ENCODE measurements around the gene DBT. TPM values are rescaled to one million over a fixed set of nuclear protein-coding genes. Genes with fewer than 3 reads are reported as not detected.
"Not testable (repeated sequence)": the region's sequence is repeated elsewhere in the genome, so short reads cannot be mapped to it uniquely, and the experiment has no call there.

Gene DBT
- total and polyA plus RNA-seq, 2 of the 8 experiments (the other 6 are each of a cell fraction or from before 2014, with no cell fraction given): 3.3 to 24.6 TPM

DNA sequence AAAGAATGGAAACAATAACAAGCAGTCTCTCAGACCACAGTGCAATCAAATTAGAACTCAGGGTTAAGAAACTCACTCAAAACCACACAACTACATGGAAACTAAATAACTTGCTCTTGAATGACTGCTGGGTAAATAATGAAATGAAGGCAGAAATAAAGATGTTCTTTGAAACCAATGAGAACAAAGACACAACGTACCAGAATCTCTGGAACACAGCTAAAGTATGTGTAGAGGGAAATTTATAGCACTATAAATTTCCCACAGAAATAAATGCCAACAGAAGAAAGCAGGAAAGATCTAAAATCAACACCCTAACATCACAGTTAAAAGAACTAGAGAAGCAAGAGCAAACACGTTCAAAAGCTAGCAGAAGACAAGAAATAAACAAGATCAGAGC lies 46.9 kb downstream of the DBT start:
- H4K20me1 ChIP-seq (replicated peaks in 1 of 2; ENCODE audit: control insufficient read depth in 1 of 2, insufficient read depth in 2 of 2, low read length in 2 of 2); H3K9me3 ChIP-seq (ENCODE audit: insufficient read depth in 2 of 2, low read depth in 1 of 2, low read length in 1 of 2); H3K27ac ChIP-seq (ENCODE audit: low read depth, low read length); H3K4me3 ChIP-seq (ENCODE audit: extremely low read depth in 1 of 4, insufficient read depth in 2 of 4, low read depth in 3 of 4, low read length in 4 of 4); H2BK12ac ChIP-seq (ENCODE audit: low read depth, low read length); H4K91ac ChIP-seq (replicated peaks; ENCODE audit: insufficient read length, low read length); H3K4me2 ChIP-seq (ENCODE audit: insufficient read depth in 1 of 2, low read depth in 2 of 2, low read length in 2 of 2); H3K4me1 ChIP-seq (replicated peaks in 1 of 4; ENCODE audit: control insufficient read depth in 3 of 4, insufficient read depth in 4 of 4, low read length in 3 of 4); H3K4ac ChIP-seq (replicated peaks; ENCODE audit: insufficient read length, low read depth, low read length); CTCF ChIA-PET (ENCODE audit: partially characterized antibody); H3K18ac ChIP-seq (ENCODE audit: extremely low read depth, low read length); H3K27me3 ChIP-seq (replicated peaks in 1 of 4; ENCODE audit: control insufficient read depth in 3 of 4, extremely low read depth in 1 of 4, insufficient read depth in 3 of 4, low read length in 3 of 4); H2AK5ac ChIP-seq (ENCODE audit: low read depth, low read length); H2BK5ac ChIP-seq (ENCODE audit: low read depth, low read length); POLR2A ChIA-PET (ENCODE audit: partially characterized antibody); H3K9ac ChIP-seq (replicated peaks in 1 of 4; ENCODE audit: extremely low read depth in 1 of 4, low read depth in 3 of 4, low read length in 3 of 4); H2AFZ ChIP-seq (ENCODE audit: low read length); H4K5ac ChIP-seq (ENCODE audit: insufficient read length, low read depth, low read length); H2BK15ac ChIP-seq (ENCODE audit: low read length); H3K79me1 ChIP-seq (ENCODE audit: low read depth, low read length); FAIRE-seq; H3K14ac ChIP-seq (ENCODE audit: insufficient read length); H4K8ac ChIP-seq (ENCODE audit: extremely low read depth, insufficient read depth, low read length); H3K79me2 ChIP-seq (ENCODE audit: control insufficient read depth in 1 of 2, insufficient read depth in 2 of 2, low read length in 2 of 2); H2BK20ac ChIP-seq (ENCODE audit: low read length); DNase-seq (ENCODE audit: low read depth in 1 of 2, low spot score in 2 of 2); H3K23me2 ChIP-seq (ENCODE audit: low read depth, low read length); H2BK120ac ChIP-seq (replicated peaks; ENCODE audit: low read depth, low read length); H3K23ac ChIP-seq (ENCODE audit: insufficient read length); H3K56ac ChIP-seq (replicated peaks; ENCODE audit: insufficient read length, low read depth, low read length): not testable (repeated sequence)
- peaks cover 0 to 30% (median 17%) of the 10 kb centered on the region in 4 experiments for H3K36me3 ChIP-seq (ENCODE audit: control insufficient read depth in 2 of 4, insufficient read depth in 4 of 4, low read length in 3 of 4)
- 79% methylated on average over 2 of the region's 2 CpGs; no CpG with 5 or more reads in 1 of the 2 experiments for WGBS, 2 experiments (ENCODE audit: extremely low coverage in 1 of 2, insufficient coverage in 1 of 2, insufficient read length in 1 of 2, insufficient replicate concordance in 2 of 2, low coverage in 1 of 2, low lambda C conversion rate in 2 of 2, missing lambda C conversion rate in 1 of 2)

Measured in H1 (cell line).